HG03139 (cell line): Measurements from ENCODE around the gene CREM.
"Not testable (repeated sequence)": the region's sequence is repeated elsewhere in the genome, so short reads cannot be mapped to it uniquely, and the experiment has no call there.

Experiments used
- ATAC-seq: cut with Tn5 transposase; IDR thresholded peaks from one replicate; pipeline ENCODE4 v1.9.1; 2021; ENCODE audit not compliant: unreplicated experiment

Gene CREM

GRCh38 chr10:35126530-35127288 lies at the start of gene CREM:
TSS of gene CREM (plus strand) at chr10:35126846. CDS start at chr10:35137836, 10,990 bp downstream.
- ATAC-seq = peak; percentile 76

GRCh38 chr10:35079265-35079664 lies 47.4 kb upstream of the CREM start:
- no peak for ATAC-seq

GRCh38 chr10:35079763-35080162 lies 46.9 kb upstream of the CREM start:
- ATAC-seq = no peak

GRCh38 chr10:35080261-35080660 lies 46.4 kb upstream of the CREM start:
- not testable (repeated sequence) for ATAC-seq

DNA sequence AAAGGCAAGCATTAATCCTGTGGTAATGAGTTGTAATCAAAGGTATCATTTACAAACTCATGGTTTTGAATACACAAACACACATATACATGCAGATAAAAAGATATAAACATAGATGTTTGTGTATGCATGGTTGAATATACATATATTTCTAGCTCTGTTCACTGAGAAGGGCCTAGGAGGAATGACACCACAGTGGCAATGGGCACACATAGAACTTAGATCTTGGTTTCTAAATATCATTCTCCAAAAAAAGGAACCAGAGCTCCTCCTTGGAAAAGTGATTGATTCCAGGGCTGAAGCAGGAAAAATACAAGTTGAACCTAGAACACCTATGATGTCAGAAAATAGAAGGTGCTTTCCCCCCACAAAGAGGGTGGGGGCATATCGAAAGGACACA lies 43.4 kb upstream of the CREM start:
- ATAC-seq = no peak

GRCh38 chr10:35089611-35090161 lies 37.0 kb upstream of the CREM start:
- ATAC-seq = peak; percentile 36

DNA sequence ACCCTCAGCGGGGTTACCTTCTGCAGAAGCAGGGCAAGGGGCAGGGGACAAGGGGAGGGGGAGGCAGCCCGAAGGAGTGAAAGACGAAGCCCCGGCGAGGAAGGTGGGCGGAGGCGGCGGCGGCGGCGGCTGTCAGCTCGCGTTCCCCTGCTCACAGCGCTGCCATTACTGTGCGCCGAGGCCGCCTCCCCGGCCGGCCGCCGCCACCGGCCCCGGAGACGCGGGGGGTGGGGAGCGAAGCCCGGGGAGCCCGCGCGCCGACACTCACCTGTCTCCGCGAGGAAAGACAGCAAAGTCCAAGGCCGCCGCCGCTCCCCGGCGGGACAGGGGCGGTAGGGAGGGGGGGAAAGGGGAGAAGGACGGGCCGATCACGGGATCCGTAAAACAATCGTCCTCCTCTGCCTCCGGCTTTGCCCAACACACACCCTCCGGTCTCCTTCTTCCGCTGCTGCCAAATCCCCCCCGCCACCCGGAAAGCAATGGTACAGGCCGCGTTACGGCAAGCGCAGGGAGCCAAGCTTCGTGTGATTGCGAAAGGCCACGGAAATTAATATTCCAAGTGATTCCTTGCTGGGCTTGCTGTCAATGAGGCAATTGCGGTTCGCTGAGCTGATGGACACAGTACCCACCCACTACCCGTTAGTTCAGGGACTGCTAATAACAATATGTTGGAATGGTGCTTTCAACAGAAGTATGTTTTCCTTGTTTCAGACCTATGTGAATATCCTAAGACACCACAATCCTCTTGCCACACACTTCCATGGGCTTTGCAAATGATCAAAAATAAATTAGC lies 36.3 kb upstream of the CREM start, which contains the start of gene CUL2:
CUL2 (minus strand) TSS at position 180 of the 793 bp plus-strand sequence. CDS start 19,024 bp downstream, outside the sequence.
- peak; percentile 92 for ATAC-seq

DNA sequence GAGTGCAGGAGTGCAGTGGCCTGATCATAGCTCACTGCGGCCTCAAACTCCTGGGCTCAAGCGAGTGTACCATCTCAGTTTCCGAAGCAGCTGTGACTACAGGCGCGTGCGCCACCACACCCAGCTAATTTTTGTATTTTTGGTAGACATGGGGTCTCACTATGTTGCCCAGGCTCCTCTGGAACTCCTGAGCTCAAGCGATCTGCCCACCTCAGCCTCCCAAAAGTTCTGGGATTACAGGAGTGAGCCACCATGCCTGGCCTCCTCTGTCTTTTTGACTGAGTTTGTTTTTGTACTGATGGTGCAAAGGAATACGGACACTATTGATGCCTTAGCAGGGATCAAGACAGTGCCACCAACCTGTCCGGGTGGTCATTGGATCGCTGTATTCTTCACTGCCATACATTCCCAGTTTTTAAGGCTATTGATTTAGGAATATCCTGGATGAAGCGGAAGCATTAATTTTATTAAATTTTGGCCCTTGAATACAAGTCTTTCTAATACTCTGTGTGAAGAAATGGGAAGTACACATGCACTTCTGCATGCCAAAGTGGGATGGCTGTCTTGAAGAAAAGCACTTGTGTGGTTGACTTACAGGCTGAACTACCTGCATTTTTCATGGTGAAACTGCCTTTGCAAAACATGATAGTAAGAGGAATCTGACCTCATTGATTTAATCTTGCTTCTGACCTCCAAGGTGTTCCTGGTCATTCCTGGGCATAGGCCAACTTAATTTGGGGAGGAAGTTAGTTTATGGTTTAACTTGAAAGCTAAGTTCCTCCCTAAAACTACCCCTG lies 34.5 kb upstream of the CREM start:
- no peak for ATAC-seq

- ATAC-seq = no peak
Observed at GRCh38 chr10:35092851-35093250, 33.8 kb upstream of the CREM start.

DNA sequence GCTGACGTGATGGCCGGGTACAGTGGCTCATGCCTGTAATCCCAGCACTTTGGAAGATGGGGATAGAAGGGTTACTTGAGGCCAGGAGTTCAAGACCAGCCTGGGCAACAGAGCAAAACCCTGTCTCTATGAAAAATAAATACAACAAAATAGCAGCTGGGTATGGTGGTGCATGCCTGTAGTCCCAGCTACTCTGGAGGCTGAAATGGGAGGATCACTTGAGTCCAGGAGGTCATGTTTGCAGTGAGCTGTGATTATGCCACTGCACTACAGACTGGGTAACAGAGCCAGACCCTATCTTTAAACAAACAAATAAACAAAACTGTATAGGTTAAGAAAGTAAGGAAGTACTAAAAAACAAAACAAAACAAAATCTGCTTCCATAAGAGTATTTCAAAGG lies 30.3 kb upstream of the CREM start:
- ATAC-seq = no peak

DNA sequence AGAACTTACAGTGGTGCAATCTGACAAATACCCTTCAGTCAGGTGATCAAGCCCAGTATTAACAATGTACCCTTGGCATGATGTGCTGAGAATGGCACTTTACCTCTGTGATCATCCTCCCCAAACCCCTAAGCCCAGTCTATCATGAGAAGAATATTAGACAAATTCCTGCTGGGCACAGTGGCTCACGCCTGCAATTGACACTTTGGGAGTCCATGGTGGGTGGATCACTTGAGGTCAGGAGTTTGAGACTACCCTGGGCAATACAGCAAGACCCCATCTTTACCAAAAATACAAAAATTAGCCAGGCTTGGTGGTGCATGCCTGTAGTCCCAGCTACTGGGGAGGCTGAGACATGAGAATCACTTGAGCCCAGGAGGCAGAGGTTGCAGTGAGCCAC lies 29.1 kb upstream of the CREM start:
- ATAC-seq = no peak

DNA sequence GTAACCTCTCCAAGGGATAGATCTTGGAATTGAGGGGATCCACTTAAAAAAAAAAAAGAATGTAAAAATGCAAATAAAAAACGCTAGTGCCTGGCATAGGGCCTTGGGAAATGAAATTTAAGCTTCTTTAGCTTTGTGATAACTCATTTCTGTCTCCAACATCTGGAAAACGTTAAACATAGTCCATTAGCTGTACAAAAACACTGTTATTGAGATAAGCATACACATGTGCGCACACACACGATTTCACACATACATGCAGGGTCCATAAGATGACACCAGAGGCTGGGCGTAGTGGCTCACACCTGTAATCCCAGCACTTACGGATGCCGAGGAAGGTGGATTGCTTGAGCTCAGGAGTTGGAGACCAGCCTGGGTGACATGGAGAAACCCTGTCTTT lies 22.8 kb upstream of the CREM start:
- no peak for ATAC-seq

- ATAC-seq = no peak
Observed at GRCh38 chr10:35112571-35112970, 14.1 kb upstream of the CREM start.

DNA sequence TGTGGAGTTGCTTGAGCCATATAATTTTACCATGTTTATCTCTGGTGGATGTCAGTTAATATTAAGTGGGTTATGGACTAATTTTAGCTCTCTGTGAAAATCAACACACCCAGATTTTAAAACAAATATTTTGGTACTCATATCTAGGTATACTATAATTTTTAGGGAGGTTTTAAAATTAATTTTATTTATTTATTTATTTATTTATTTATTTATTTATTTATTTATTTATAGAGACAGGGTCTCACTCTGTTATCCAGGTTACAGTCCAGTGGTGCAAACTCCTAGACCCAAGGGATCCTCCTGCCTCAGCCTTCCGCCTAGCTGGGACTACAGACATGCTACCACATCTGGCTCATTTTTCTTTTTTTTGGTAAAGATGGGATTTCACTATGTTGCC lies 7.3 kb upstream of the CREM start:
- no peak for ATAC-seq

GRCh38 chr10:35124540-35124939 lies 2.1 kb upstream of the CREM start:
- no peak for ATAC-seq

- ATAC-seq = no peak
Observed at GRCh38 chr10:35126062-35126529, 550 bp upstream of the CREM start.

- ATAC-seq = no peak
Observed at GRCh38 chr10:35127289-35127891, 744 bp downstream of the CREM start.

GRCh38 chr10:35129185-35129674 lies 2.6 kb downstream of the CREM start:
- ATAC-seq = no peak

GRCh38 chr10:35130663-35131062 lies 4.0 kb downstream of the CREM start:
- no peak for ATAC-seq

DNA sequence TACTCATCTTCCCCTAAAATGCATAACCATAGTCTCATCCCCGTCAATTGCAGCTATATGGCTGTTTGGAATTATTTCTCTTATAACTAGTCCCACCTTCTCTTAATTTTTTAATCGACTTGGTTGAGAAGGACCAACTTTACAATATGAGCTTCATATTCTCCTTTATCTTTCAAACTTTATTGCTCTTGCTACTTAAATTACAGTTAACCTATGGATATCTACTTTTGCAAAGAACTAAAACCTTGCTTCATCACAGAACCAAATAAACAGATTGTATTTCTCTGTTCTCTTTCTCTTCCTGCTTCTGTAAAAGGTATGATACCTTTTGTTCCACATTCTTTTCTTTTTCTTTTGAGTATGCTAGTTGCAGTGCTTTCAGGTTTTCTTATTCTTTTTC lies 6.1 kb downstream of the CREM start:
- no peak for ATAC-seq
